SU-DHL-6 (cell line): Measurements from ENCODE around the gene OR11G2.

Experiments used
- CTCF ChIP-seq: fragments of 200-600 bp; sonication (generic); IDR thresholded peaks from one replicate; pipeline ENCODE4 v1.5.1; 2017; ENCODE audit warnings: antibody characterized with exemption, mild to moderate bottlenecking, low read length, moderate library complexity; ENCODE audit not compliant: insufficient read depth, poor library complexity, severe bottlenecking
- EZH2phosphoT487 ChIP-seq: fragments of 200-600 bp; sonication (generic), shearing (Covaris generic); conservative IDR thresholded peaks from 2 replicates; pipeline ENCODE4 v1.6.1; 2018; ENCODE audit warnings: mild to moderate bottlenecking, antibody characterized with exemption, low read length, moderate library complexity, mixed read lengths

GRCh38 chr14:20204721-20205120 lies 14.0 kb downstream of the OR11G2 start:
- TF ChIP-seq CTCF (no peak), EZH2phosphoT487 (no peak)
